Fibroblast of lung (primary cell): Measurements from ENCODE around the gene TCF12. TPM values are rescaled to one million over a fixed set of nuclear protein-coding genes. Genes with fewer than 3 reads are reported as not detected.

ENCODE experiments used
- DNase-seq, 2 donors: peaks; one replicate each; pipeline versions ENCODE4 v3.0.0 to v3.0.0-alpha.2; 2010; ENCODE audit warnings: low read depth in 2 of 2
- H2AFZ ChIP-seq: 2 replicates; pipeline ENCODE4 v1.5.1; 2012; ENCODE audit warnings: low read length, control low read depth, inconsistent platforms
- H3K27ac ChIP-seq: 2 replicates; pipeline ENCODE4 v1.5.1; 2011; ENCODE audit warnings: low read length, control low read depth; ENCODE audit not compliant: insufficient read depth
- H3K27me3 ChIP-seq: 2 replicates; pipeline ENCODE4 v1.5.1; 2011; ENCODE audit warnings: mild to moderate bottlenecking, low read length; ENCODE audit not compliant: control insufficient read depth, insufficient read depth
- H3K36me3 ChIP-seq: 2 replicates; pipeline ENCODE4 v1.5.1; 2011; ENCODE audit warnings: low read length; ENCODE audit not compliant: control insufficient read depth, insufficient read depth
- H3K4me1 ChIP-seq: 2 replicates; pipeline ENCODE4 v1.5.1; 2011; ENCODE audit warnings: low read length; ENCODE audit not compliant: control insufficient read depth, insufficient read depth; ENCODE audit errors: extremely low read depth
- H3K4me2 ChIP-seq: 2 replicates; pipeline ENCODE4 v1.5.1; 2011; ENCODE audit warnings: low read length, control low read depth; ENCODE audit not compliant: insufficient read depth; ENCODE audit errors: extremely low read depth
- H3K4me3 ChIP-seq, 4 experiments: fragments of 200-600 bp in 1 of 4; sonication (generic) in 1 of 4; replicated peaks in 1 of 4; 2 replicates each; pipeline ENCODE4 v1.5.1; 2011 to 2016; ENCODE audit warnings: low read length in 4 of 4, low read depth in 3 of 4, mild to moderate bottlenecking in 3 of 4, control low read depth in 2 of 4, inconsistent platforms in 1 of 4, mixed read lengths in 1 of 4; ENCODE audit not compliant: insufficient read depth in 1 of 4; ENCODE audit errors: control extremely low read depth in 1 of 4
- H3K79me2 ChIP-seq: 2 replicates; pipeline ENCODE4 v1.5.1; 2012; ENCODE audit warnings: mild to moderate bottlenecking, low read length, inconsistent platforms; ENCODE audit not compliant: control insufficient read depth, insufficient read depth
- H3K9ac ChIP-seq: 2 replicates; pipeline ENCODE4 v1.5.1; 2011; ENCODE audit warnings: mild to moderate bottlenecking, low read length, control low read depth; ENCODE audit not compliant: insufficient read depth
- H3K9me3 ChIP-seq: 2 replicates; pipeline ENCODE4 v1.5.1; 2012; ENCODE audit warnings: low read depth, low read length; ENCODE audit not compliant: control insufficient read depth, insufficient read depth
- H4K20me1 ChIP-seq: 2 replicates; pipeline ENCODE4 v1.5.1; 2011; ENCODE audit warnings: low read length; ENCODE audit not compliant: control insufficient read depth, insufficient read depth; ENCODE audit errors: extremely low read depth
- CTCF ChIP-seq, 2 donors: IDR thresholded peaks in 1 of 2; conservative IDR thresholded peaks in 1 of 2; 1 replicate in 1 of 2; 2 replicates in 1 of 2; pipeline ENCODE4 v1.5.1; 2011 to 2012; ENCODE audit warnings: low read length in 2 of 2, control low read depth in 1 of 2, inconsistent platforms in 1 of 2, low read depth in 1 of 2, mild to moderate bottlenecking in 1 of 2
- EZH2 ChIP-seq: IDR thresholded peaks from 2 replicates; pipeline ENCODE4 v1.5.1; 2012; ENCODE audit warnings: low read length, control low read depth, mild to moderate bottlenecking; ENCODE audit errors: missing control alignments
- polyA plus RNA-seq, 2 donors: library from polyadenylated mRNA; depleted of rRNA in 1 of 2; stranded (reverse) in 1 of 2; unstranded in 1 of 2; fragments of >200 nt; gene quantifications; 2 replicates each; pipeline ENCODE4 v1.2.1, GENCODE V29; 2011 to 2012; ENCODE audit warnings: missing spikeins in 1 of 2
- total RNA-seq: library from RNA; depleted of rRNA; stranded (reverse); fragments of >200 nt; gene quantifications from 2 replicates; pipeline ENCODE4 v1.2.1, GENCODE V29; 2014

The TCF12 gene
- total and polyA plus RNA-seq, 2 donors (not counting 1 experiment from before 2014, with no cell fraction given) = 105 to 232 TPM

GRCh38 chr15:57158589-57158988 lies 240.1 kb downstream of the TCF12 start:
- Histone ChIP-seq H3K79me2 (no peaks in the 10 kb centered on the region), H3K4me2 (peak overlapping the region; percentile 41), H4K20me1 (no peaks in the 10 kb centered on the region), H3K36me3 (no peaks in the 10 kb centered on the region), H3K27ac (peak overlapping the region; percentile 16), H3K9me3 (no peaks in the 10 kb centered on the region), H3K9ac (no peak overlapping the region), H2AFZ (no peak overlapping the region), H3K27me3 (no peaks in the 10 kb centered on the region), H3K4me1 (peaks cover 8% of the 10 kb centered on the region), H3K4me3 (no peak overlapping the region)
- no peak for TF ChIP-seq CTCF (conservative IDR thresholded peaks at IDR 0.05 in 1 of 2, IDR thresholded peaks at IDR 0.05 in 1 of 2; ENCODE audit: low read depth in 1 of 2, low read length in 2 of 2)
- no peak for TF ChIP-seq EZH2
- peak in 1 of 2 donors; percentile 65 for DNase-seq

- H3K27ac ChIP-seq = peak overlapping the region; percentile 16
- no peak overlapping the region for H3K4me2 ChIP-seq
- H3K36me3 ChIP-seq = no peaks in the 10 kb centered on the region
Measured at GRCh38 chr15:57158997-57159668, 240.7 kb downstream of the TCF12 start.

GRCh38 chr15:57159767-57160166 lies 241.3 kb downstream of the TCF12 start:
- Histone ChIP-seq H3K9ac (no peak overlapping the region), H3K27ac (no peak overlapping the region), H3K9me3 (no peaks in the 10 kb centered on the region), H3K27me3 (no peaks in the 10 kb centered on the region), H2AFZ (no peak overlapping the region), H3K79me2 (no peaks in the 10 kb centered on the region), H4K20me1 (no peaks in the 10 kb centered on the region), H3K4me1 (peaks cover 8% of the 10 kb centered on the region), H3K4me3 (no peak overlapping the region), H3K36me3 (no peaks in the 10 kb centered on the region), H3K4me2 (no peak overlapping the region)
- DNase-seq = no peak
- TF ChIP-seq CTCF (conservative IDR thresholded peaks at IDR 0.05 in 1 of 2, IDR thresholded peaks at IDR 0.05 in 1 of 2; ENCODE audit: low read depth in 1 of 2, low read length in 2 of 2) (no peak), EZH2 (no peak)

More at GRCh38 chr15:57158997-57159668, 240.7 kb downstream of the TCF12 start:
- peak in 1 of 2 donors; percentile 48 for DNase-seq
- H3K9me3 ChIP-seq = no peaks in the 10 kb centered on the region
- TF ChIP-seq CTCF (conservative IDR thresholded peaks at IDR 0.05 in 1 of 2, IDR thresholded peaks at IDR 0.05 in 1 of 2; ENCODE audit: low read depth in 1 of 2, low read length in 2 of 2) = no peak
- H3K79me2 ChIP-seq = no peaks in the 10 kb centered on the region
- no peak overlapping the region for H3K9ac ChIP-seq
- H2AFZ ChIP-seq = no peak overlapping the region
- no peak overlapping the region for H3K4me3 ChIP-seq
- no peaks in the 10 kb centered on the region for H4K20me1 ChIP-seq
- H3K27me3 ChIP-seq = no peaks in the 10 kb centered on the region
- H3K4me1 ChIP-seq = peaks cover 8% of the 10 kb centered on the region
